Calu3 (cell line): Measurements from ENCODE around the gene C14orf119. TPM values are rescaled to one million over a fixed set of nuclear protein-coding genes. Genes with fewer than 3 reads are reported as not detected.

Experiments used
- BruUV-seq: library from RNA; stranded (reverse); fragments of 400-500 nt; replicated peaks from 2 replicates; lab custom pipeline; 2021; lab: Mats Ljungman, UMichigan
- CTCF ChIA-PET: fragments of 300-600 bp; sonication (Branson Sonifier 250); formaldehyde crosslinking; loops from one replicate; lab custom pipeline; 2022; ENCODE audit warnings: antibody characterized with exemption; lab: Charles Lee
- DNase-seq: peaks from one replicate; pipeline ENCODE4 v3.0.0; 2022
- H3K27ac Mint-ChIP-seq: one replicate; pipeline ENCODE4 v1.8.0; 2022; ENCODE audit warnings: mixed read lengths; ENCODE audit not compliant: unreplicated experiment
- H3K27me3 Mint-ChIP-seq: one replicate; pipeline ENCODE4 v1.8.0; 2022; ENCODE audit warnings: mixed read lengths; ENCODE audit not compliant: unreplicated experiment
- H3K36me3 Mint-ChIP-seq: one replicate; pipeline ENCODE4 v1.8.0; 2022; ENCODE audit warnings: mild to moderate bottlenecking, moderate library complexity, mixed read lengths; ENCODE audit not compliant: insufficient read depth, unreplicated experiment
- H3K4me1 Mint-ChIP-seq: one replicate; pipeline ENCODE4 v1.8.0; 2022; ENCODE audit warnings: mild to moderate bottlenecking, low read depth, mixed read lengths; ENCODE audit not compliant: unreplicated experiment
- H3K4me3 Mint-ChIP-seq: one replicate; pipeline ENCODE4 v1.8.0; 2022; ENCODE audit warnings: mild to moderate bottlenecking, low read depth, moderate library complexity, mixed read lengths; ENCODE audit not compliant: unreplicated experiment
- H3K9me3 Mint-ChIP-seq: one replicate; pipeline ENCODE4 v1.8.0; 2022; ENCODE audit warnings: low read depth, mixed read lengths; ENCODE audit not compliant: unreplicated experiment
- CTCF ChIP-seq: fragments of 200-600 bp; IDR thresholded peaks from one replicate; pipeline ENCODE4 v1.8.0; 2022; ENCODE audit warnings: antibody characterized with exemption; ENCODE audit not compliant: unreplicated experiment
- intact Hi-C: fragments of 100-400 bp; cut with micrococcal nuclease; formaldehyde crosslinking; loops from one replicate; pipeline ENCODE4 v1.10.0; 2022; ENCODE audit not compliant: unreplicated experiment
- total RNA-seq: library from RNA; stranded (reverse); gene quantifications from 2 replicates; pipeline ENCODE4 v1.2.3, GENCODE V29; 2022

Gene C14orf119
- total RNA-seq, 1 experiment from 2014 or later, result 47.3 TPM

GRCh38 chr14:23146351-23146910 is 51.1 kb downstream of the C14orf119 start:
- intact Hi-C loops, result no loop called here
- H3K36me3 Mint-ChIP-seq, result no peaks in the 10 kb centered on the region
- H3K9me3 Mint-ChIP-seq, result no peaks in the 10 kb centered on the region
- no peak for TF ChIP-seq CTCF
- no TSS peak for BruUV-seq
- no peak overlapping the region for H3K27ac Mint-ChIP-seq
- no peak overlapping the region for H3K4me3 Mint-ChIP-seq
- peaks cover 90% of the 10 kb centered on the region for H3K27me3 Mint-ChIP-seq
- DNase-seq, result no peak
- CTCF ChIA-PET, result no interaction called here
- H3K4me1 Mint-ChIP-seq, result no peaks in the 10 kb centered on the region

GRCh38 chr14:23146980-23147379 is 51.7 kb downstream of the C14orf119 start:
- no peak for TF ChIP-seq CTCF
- no peaks in the 10 kb centered on the region for H3K36me3 Mint-ChIP-seq
- H3K4me3 Mint-ChIP-seq, result no peak overlapping the region
- intact Hi-C loops, result no loop called here
- BruUV-seq, result no TSS peak
- H3K27me3 Mint-ChIP-seq, result peaks cover 85% of the 10 kb centered on the region
- no peak for DNase-seq
- H3K4me1 Mint-ChIP-seq, result no peaks in the 10 kb centered on the region
- H3K27ac Mint-ChIP-seq, result no peak overlapping the region
- CTCF ChIA-PET, result no interaction called here
- no peaks in the 10 kb centered on the region for H3K9me3 Mint-ChIP-seq

- TF ChIP-seq CTCF, result no peak
- Mint-ChIP-seq H3K4me1 (no peaks in the 10 kb centered on the region), H3K9me3 (no peaks in the 10 kb centered on the region), H3K36me3 (no peaks in the 10 kb centered on the region), H3K27ac (no peak overlapping the region), H3K4me3 (no peak overlapping the region), H3K27me3 (peaks cover 78% of the 10 kb centered on the region)
- DNase-seq, result no peak
- intact Hi-C loops, result no loop called here
- CTCF ChIA-PET, result no interaction called here
- no TSS peak for BruUV-seq
Measured at GRCh38 chr14:23147676-23148075, 52.4 kb downstream of the C14orf119 start.

- no peak for TF ChIP-seq CTCF
- no TSS peak for BruUV-seq
- Mint-ChIP-seq H3K27ac (no peak overlapping the region), H3K36me3 (no peaks in the 10 kb centered on the region), H3K27me3 (peaks cover 67% of the 10 kb centered on the region), H3K4me1 (no peaks in the 10 kb centered on the region), H3K9me3 (no peaks in the 10 kb centered on the region), H3K4me3 (no peak overlapping the region)
- intact Hi-C loops, result no loop called here
- CTCF ChIA-PET, result interaction anchor here (1.1 kb wide), 1 partner anchor 7 kb away, joined by 4 read pairs; no protein-coding TSS in a partner anchor
- DNase-seq, result no peak
Measured at GRCh38 chr14:23148591-23149249, 53.4 kb downstream of the C14orf119 start.
